NCI-H2107 treated with DMSO at 0.1 percent for 48 hours (cell line): ENCODE results near the gene CCBE1.

Source experiments
- DNase-seq: peaks from one replicate; lab custom pipeline; 2025; ENCODE audit not compliant: unreplicated experiment; lab: John Stamatoyannopoulos, UW

The CCBE1 gene

GRCh38 chr18:59576541-59577385 lies 120.5 kb downstream of the CCBE1 start:
- DNase-seq, result no peak

- DNase-seq, result no peak
Observed at GRCh38 chr18:59575995-59576394, 121.2 kb downstream of the CCBE1 start.

- no peak for DNase-seq
Observed at GRCh38 chr18:59573962-59574361, 123.3 kb downstream of the CCBE1 start.

GRCh38 chr18:59571902-59572301 lies 125.3 kb downstream of the CCBE1 start:
- no peak for DNase-seq

- no peak for DNase-seq
Observed at GRCh38 chr18:59570796-59571195, 126.4 kb downstream of the CCBE1 start.

GRCh38 chr18:59570101-59570775 lies 127.0 kb downstream of the CCBE1 start:
- DNase-seq, result no peak

- DNase-seq, result no peak
Observed at GRCh38 chr18:59569390-59569791, 127.8 kb downstream of the CCBE1 start.

- DNase-seq, result no peak
Observed at GRCh38 chr18:59567431-59567830, 129.8 kb downstream of the CCBE1 start.

GRCh38 chr18:59566533-59566971 lies 130.7 kb downstream of the CCBE1 start:
- DNase-seq, result no peak

GRCh38 chr18:59565957-59566356 lies 131.3 kb downstream of the CCBE1 start:
- no peak for DNase-seq

GRCh38 chr18:59564561-59564960 lies 132.7 kb downstream of the CCBE1 start:
- DNase-seq, result no peak

GRCh38 chr18:59563176-59563785 lies 133.9 kb downstream of the CCBE1 start:
- no peak for DNase-seq

- DNase-seq, result no peak
Observed at GRCh38 chr18:59562751-59563150, 134.5 kb downstream of the CCBE1 start.

- no peak for DNase-seq
Observed at GRCh38 chr18:59561612-59562011, 135.6 kb downstream of the CCBE1 start.

- no peak for DNase-seq
Observed at GRCh38 chr18:59560556-59560955, 136.7 kb downstream of the CCBE1 start.

- DNase-seq, result no peak
Observed at GRCh38 chr18:59559528-59559927, 137.7 kb downstream of the CCBE1 start.

- DNase-seq, result no peak
Observed at GRCh38 chr18:59555995-59556659, 141.1 kb downstream of the CCBE1 start.

- DNase-seq, result no peak
Observed at GRCh38 chr18:59554796-59555335, 142.4 kb downstream of the CCBE1 start.

- no peak for DNase-seq
Observed at GRCh38 chr18:59553273-59553870, 143.9 kb downstream of the CCBE1 start.

GRCh38 chr18:59551902-59552635 lies 145.2 kb downstream of the CCBE1 start:
- DNase-seq, result no peak
